GM18867 (cell line): ENCODE results near the gene SLC2A10.

Experiments used
- ATAC-seq: cut with Tn5 transposase; IDR thresholded peaks from one replicate; pipeline ENCODE4 v1.9.1; 2021; ENCODE audit warnings: mild to moderate bottlenecking, moderate library complexity; ENCODE audit not compliant: unreplicated experiment

Gene SLC2A10

GRCh38 chr20:46701986-46702385, 7.5 kb upstream of the SLC2A10 start:
- no peak for ATAC-seq

DNA sequence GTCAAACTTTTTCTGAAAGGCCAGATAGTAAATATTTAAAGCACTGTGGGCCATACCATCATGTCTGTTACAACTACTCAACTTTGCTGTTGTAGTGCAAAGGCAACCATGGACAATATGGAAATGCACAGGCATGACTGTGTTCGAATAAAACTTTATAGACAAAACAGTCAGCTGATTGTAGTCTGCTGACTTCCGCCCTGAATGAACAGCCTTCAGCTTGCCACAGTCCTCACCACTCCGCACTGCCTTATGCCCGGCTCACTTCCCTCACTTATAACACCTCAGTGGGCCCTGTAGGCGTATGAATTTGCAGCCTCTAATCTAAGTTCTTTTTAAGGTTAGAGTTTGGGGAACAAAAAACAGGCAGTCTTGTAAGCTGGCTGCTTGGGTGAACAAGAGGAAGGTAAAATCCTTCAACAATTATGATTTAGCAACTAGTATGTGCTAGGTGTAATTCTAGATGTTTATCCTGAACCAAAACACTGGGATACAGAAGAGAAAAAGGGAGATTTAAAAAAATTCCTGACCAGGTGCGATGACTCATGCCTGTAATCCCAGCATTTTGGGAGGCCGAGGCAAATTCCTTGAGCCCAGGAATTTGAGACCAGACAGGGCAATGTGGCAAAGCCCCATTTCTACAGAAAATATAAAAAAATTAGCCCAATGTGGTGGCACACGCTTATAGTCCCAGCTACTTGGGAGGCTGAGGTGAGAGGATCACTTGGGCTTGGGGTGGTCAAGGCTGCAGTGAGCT, 6.8 kb upstream of the SLC2A10 start:
- ATAC-seq = no peak

DNA sequence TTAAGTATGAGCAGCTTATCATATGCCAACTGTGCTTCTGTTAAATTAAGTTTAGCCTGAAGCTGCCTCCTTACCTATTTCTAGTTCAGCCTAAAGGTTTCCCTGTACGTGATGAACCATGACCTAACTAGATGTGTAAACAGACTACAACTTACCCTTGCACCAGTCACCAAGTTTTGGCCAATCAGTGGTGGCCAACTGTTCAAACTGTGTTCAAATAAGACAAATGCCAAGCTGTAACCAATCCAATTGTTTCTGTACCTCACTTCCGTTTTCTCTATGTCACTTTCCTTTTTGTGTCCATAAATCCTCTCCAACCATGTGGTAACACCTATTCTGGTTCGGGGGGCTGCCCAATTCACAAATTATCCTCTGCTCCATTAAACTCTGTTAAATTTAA, 6.0 kb upstream of the SLC2A10 start:
- ATAC-seq = no peak

DNA sequence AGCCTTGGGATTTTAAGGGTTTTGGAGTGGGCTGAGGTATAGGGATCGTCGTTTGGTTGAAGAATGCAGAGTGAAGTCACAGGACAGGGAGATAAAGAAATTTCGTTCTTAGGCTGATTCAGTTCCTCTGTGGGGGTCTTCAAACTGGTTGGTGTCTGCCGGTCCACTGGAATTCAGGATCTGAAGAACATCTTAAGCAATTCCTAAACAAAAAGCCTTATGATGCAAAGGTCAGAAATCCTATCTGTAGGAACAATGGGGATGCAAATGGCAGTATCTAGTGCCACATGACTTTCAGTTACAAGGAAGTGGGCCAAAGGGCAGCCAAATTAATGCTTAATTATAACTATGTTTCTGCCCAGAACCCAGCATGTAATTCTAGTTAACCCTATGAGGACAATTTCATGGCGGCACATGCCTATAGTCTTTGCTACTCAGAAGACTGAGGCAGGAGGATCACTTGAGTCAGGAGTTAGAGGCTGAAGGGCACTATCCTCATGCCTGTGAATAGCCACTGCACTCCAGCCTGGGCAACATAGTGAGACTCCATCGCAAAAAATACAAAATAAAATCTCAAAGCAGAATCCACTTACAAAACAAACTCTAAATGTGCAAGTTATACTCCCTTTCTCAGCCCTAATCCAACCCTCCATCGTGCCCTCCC, 4.6 kb upstream of the SLC2A10 start:
- no peak for ATAC-seq

DNA sequence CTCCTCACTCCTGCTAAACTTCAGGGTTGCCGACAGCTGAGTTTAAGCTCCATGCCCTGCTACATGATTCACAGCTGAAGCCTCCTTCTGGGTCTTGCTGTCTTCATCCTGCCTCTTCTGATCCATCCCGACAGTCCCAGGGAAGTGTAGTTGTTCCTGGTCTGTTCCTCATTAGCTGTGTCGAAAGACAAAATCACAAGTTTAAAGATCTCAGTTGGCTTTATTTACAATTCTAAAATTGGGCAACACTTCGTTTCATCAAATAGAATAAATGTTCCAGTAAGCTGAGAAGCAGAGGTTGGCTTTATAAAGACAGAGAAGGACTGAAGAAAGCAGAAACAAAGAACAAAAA, 4.1 kb upstream of the SLC2A10 start:
- no peak for ATAC-seq

DNA sequence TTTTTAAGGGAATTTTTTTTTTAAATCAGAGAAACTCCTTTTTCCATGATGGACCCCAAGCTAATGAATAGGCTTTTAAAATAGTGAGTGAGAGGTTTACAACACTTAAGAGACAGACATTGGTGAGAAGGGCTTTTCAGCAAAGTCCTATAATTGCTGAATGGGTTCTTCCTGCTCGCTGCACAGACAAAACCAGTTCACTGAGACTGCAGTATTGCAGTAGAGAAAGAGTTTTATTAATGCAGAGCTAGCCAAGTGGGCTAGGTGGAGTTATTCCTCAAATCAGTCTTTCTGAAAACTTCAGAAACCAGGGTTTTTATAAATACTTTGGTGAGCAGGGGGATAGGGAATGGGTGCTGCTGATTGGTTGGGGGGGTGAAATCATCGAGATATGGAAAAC, 3.2 kb upstream of the SLC2A10 start:
- no peak for ATAC-seq

- no peak for ATAC-seq
Observed at GRCh38 chr20:46708172-46708860, 1.1 kb upstream of the SLC2A10 start.

DNA sequence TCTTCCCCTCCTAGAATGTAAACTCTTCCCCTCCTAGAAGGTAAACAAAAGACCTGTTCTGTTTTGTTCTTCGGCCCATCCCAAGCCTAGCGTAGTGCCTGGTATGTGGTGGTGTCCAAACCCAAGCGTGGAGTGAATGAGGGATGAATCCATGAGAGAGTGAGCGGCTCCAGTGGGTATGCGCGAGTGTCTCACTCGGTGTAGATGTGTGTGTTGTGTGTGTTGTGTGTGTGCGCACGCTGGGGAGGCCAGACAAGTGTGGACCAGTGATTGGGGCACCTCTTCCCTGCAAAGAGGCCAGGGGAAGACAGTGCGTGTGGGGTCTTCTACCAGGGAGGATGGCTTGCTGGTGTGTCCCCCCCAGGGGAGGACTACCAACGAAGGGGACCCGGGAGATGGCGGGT, 392 bp upstream of the SLC2A10 start:
- ATAC-seq = no peak

- no peak for ATAC-seq
Observed at GRCh38 chr20:46710153-46710913, 884 bp downstream of the SLC2A10 start.

- ATAC-seq = no peak
Observed at GRCh38 chr20:46712056-46712636, 2.7 kb downstream of the SLC2A10 start.

DNA sequence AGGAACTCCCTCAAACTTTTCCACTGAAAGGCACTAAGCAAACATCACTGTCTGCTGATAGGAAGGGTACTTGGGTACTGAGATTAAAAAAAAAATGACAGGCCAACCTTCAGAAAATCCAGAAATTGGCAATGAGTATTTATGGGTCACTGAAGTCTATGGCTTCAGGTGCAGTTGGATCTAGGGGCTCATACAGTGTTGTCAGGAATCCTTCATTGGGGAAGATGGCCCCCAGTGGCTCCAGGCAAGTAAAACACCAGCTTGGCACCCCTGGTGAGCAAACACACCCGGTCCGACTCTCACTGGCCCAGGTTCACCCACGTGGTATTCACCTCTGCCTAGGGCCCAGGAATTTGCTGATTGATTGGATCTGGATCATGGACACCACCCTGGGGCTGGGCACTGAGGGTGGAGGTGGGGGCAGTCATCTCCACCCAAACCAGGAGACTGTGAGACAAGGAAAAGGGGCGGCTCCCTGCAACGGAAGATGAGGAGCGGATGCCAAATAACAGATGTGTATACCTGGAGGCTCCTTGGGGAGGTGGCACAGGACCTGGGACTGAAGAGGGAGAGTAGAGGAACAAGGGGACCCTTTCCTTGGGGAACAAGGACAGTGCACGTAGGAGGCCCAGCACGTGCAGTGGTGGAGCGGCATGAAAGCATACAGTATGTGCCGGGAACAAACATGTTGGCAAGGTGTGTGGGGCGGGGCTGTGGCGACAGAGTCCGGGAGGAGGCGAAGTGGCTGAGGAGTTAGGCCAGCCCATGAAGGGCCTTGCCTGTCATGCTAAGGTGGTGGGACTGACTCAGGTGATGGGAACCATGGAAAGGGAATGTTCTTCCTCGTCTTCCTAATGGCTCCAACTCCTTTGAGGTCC, 4.7 kb downstream of the SLC2A10 start:
- no peak for ATAC-seq

DNA sequence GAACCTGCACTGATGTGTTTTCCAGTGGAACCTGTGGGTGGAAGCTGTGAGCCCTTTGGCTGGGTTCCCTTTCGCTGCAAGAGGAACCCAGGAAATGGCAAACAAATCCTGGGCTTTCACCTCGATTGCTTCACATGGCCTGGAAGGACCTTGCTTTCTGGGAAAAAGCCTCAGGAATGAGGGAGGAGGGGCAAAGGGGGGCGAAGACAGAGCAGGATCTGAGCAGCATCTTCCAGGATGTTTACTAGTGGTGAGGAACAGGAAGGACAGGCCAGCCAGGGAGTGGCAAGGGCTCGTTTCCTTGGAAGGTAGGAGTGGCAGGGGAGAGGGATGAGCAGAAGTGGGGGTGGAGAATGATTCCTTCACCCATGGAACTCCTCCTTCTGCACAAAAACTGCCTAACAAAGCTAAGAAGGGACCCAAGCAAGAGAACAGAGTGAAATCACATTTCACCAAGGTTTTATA, 5.9 kb downstream of the SLC2A10 start:
- ATAC-seq = no peak

DNA sequence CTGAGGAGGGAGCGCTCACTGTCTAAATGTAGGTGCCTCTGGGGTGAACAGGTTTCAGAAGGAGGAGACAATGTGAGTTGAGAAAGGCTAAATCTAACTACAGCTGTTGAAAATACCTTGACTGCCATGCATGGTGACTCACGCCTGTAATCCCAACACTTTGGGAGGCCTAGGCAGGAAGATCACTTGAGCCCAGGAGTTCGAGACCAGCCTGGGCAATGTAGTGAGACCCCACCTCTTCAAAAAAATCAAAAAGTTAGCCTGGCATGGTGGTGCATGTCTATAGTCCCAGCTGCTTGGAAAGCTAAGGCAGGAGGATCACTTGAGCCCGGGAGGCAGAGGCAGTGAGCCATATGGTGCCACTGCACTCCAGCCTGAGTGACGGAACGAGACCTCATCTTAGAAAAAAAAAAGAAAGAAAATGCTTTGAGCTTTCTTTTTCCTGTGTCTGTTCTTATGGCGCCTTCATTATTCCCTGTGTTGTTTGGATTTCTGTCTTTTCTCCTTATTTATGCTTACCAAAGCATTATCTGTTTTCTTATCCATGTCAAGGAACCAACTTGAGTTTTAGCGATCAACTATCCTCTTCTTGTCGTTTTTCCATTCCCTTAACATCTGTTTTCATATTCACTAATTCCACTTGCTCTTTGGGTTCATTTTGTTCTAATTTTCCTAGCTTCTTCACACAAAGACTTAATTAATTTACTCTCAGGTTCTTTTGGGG, 8.5 kb downstream of the SLC2A10 start:
- ATAC-seq = no peak

GRCh38 chr20:46720019-46720418, 10.6 kb downstream of the SLC2A10 start:
- no peak for ATAC-seq

DNA sequence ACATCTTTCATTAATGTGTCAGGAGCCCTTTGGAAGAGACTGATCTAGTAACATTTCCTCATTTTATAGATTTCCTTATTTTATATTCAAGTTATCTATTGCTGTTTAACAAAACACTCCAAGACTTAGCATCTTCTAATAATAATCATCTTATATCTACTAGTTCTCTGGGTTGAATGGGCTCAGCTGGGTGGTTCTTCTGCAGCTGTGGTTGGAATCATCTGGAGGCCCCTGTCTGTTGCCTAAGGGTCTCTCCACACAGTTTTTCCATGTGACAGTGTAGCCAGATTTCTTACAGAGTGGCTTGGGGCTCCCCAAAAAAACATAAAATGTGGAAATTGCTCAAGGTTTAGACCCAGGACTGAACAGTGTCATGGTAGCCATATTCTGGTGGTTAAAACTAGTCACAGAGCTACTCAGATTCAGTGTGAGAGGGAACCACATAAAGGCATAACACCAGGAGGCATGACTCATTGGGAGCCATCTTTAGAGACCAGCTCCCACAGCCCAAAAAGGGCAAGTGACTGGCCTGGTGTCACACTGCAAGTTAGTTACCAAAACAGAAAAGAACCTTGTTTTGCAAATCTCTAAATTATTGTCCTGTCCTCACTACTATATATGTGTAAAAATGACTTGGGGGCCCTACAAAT, 11.5 kb downstream of the SLC2A10 start:
- no peak for ATAC-seq

GRCh38 chr20:46721476-46721875, 12.0 kb downstream of the SLC2A10 start:
- no peak for ATAC-seq

GRCh38 chr20:46722450-46722849, 13.0 kb downstream of the SLC2A10 start:
- no peak for ATAC-seq

GRCh38 chr20:46723039-46723438, 13.6 kb downstream of the SLC2A10 start:
- no peak for ATAC-seq
